NCI-H2171 treated with DMSO at 0.1 percent for 48 hours (cell line): ENCODE data around the gene FAM20A.

ENCODE experiments used
- DNase-seq: peaks from one replicate; lab custom pipeline; 2025; lab: John Stamatoyannopoulos, UW

The FAM20A gene

DNA sequence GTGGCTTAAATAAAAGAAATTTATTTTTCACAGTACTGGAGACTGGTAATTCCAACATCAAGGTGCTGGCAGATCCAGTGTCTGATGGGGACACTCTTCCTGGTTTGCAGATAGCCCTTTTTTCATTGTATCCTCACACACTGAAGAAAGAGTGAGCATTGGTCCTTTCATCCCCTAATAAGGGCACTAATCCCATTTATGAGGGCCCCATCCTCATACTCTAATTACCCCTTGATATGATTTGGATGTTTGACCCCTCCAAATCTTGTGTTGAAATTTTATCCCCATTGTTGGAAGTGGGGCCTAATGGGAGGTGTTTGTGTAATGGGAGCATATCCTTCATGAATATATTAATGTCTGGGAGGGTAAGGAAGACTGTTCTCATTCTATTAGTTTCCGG lies 9.4 kb upstream of the FAM20A start:
- DNase-seq, result no peak

DNA sequence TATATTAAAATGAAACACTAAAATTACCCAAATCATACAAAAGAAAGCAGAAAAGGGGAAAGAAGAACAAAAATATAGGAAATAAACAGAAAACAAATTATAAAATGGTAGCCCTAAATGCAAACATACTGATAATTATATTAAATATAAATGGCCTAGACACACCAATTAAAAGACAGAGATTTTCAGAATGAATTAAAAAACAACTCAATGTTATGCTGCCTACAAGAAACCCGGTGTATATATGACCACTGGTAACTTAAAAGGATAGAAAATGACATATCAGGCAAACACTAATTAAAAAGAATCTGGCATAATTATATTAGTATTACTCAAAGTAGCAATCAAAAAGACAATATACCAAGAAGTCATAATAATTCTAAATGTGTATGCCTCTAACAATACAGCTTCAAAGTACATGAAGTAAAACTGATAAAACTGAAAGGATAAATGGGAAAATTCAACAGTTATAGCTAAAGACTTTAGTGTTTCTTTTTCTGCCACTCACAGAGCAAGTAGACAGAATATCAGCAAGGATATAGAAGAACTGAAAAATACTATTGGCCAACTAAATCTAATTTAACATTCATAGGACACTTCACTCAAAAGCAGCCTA lies 7.5 kb upstream of the FAM20A start:
- no peak for DNase-seq

DNA sequence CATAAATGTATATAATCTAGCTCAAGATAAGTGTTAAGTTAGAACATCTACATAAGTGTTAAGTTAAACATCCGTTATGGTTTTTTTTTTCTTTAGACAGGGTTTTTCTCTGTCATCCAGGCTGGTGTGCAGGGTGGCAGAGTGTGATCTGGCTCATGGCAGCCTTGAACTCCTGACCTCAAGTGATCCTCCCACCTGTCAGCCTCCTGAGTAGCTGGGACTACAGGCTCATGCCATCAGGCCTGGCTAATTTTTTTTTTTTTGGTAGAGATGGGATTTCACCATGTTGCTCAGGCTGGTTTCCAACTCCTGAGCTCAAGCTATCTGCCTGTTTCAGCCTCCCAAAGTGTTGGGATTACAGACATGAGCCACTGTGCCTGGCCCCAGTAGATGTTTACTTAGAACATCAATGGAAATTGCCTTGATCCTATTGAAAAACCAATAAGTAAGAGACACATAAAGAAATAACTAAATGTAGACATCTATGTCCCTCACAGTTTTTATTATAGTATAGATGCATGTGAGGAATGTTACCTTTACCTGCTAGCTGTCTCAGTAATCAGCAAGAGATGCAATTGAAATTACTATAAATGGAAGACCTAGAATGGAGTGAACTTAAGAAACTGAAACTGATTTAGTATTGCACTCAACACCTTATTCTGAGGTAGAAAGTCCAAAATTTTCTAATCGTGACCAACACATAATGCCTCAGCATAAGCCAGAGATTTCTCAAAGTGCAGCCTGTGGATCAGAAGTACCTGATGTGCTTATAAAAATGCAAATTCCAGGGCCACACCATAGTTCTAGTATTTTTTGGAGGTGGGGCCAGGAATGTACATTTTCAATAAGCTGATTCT lies 5.5 kb upstream of the FAM20A start:
- no peak for DNase-seq

- no peak for DNase-seq
Observed at GRCh38 chr17:68605914-68606313, 4.7 kb upstream of the FAM20A start.

GRCh38 chr17:68603656-68604055 lies 2.5 kb upstream of the FAM20A start:
- DNase-seq, result no peak

DNA sequence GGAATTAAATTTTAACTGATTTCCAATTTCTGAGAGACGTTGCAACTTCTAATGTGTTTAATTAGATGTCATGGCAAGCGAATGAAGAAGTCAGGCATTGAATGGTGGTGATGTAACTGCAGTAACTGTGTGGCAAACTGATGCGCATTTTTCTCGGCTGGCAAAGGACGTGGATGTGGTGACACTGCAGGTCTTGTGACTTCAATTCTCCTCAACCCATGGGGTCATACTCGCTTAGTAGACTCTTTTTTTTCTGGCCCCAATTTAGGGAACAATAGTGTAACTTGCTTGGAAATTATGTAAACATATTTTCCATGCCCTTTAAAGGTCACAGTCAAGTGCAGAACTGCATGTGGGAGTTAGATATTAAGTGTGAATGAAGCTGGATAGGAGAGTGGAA lies 1.9 kb upstream of the FAM20A start:
- DNase-seq, result no peak

GRCh38 chr17:68602289-68602688 lies 1.1 kb upstream of the FAM20A start:
- DNase-seq, result no peak

GRCh38 chr17:68601565-68602288 lies 560 bp upstream of the FAM20A start:
- no peak for DNase-seq

- peak; percentile 24 for DNase-seq
Observed at GRCh38 chr17:68600067-68600930, 868 bp downstream of the FAM20A start.

- no peak for DNase-seq
Observed at GRCh38 chr17:68599552-68600066, 1.6 kb downstream of the FAM20A start.

GRCh38 chr17:68599091-68599490 lies 2.1 kb downstream of the FAM20A start:
- DNase-seq, result no peak

GRCh38 chr17:68598545-68598961 lies 2.6 kb downstream of the FAM20A start:
- no peak for DNase-seq

DNA sequence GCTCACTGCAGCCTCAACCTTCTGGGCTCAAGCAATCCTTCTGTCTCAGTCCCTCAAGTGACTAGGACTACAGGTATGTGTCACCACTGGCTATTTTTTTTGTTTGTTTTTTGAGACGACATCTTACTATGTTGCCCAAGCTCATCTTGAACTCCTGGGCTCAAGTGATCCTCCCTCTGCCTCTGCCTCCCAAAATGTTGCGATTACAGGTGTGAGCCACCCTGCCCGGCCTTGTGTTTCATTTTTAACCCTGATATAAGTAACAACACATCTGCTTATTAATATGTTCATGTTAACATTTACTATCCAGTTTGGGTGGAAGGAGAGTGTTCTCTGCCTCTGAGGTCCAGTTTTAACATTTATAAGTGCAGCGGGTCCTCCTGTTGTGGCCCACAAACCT lies 3.1 kb downstream of the FAM20A start:
- DNase-seq, result no peak

DNA sequence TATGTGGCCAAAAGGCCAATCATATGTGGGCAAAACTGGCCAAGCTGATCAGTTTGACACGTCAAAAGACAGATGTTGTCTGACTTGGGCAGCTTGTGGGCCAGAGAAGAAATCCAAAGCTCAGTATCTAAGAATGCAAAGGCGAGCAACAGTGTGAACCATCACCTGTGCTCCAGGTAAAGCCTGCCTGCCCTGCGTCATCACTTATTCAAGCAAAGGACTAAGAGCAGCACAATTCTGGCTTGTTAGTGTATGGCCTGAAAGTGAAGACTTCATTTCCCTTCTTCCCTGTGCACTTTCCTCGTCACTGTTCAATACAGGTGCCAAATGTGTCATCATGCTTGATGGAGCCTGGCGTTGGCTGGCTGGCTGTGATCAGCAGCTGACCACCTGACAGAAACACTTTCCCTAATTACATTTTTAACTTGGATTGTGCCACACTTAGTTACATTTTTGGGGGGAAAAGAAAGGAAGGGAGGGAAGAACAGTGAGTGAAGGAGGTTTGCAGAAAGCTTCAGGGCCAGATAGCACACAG lies 4.7 kb downstream of the FAM20A start:
- DNase-seq, result no peak

GRCh38 chr17:68595986-68596385 lies 5.2 kb downstream of the FAM20A start:
- no peak for DNase-seq

DNA sequence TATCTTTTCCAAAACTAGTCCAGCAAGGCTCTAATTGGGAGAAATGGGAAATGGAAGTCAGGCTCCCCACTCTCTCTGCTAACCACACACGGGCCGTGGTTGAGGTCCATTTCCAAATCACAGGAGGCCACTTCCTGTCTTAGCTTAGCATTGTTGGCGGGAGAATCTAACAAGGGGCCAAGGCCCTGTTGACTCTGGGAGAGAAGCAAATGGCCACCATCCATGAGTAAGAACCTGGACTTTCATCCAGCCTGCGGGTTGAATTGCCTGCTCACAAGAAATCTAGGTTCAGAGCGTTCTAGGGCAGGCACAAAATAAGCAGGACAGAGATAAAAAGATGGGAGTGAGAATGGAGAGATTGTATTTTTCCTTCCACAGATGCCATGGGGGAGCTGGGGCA lies 5.7 kb downstream of the FAM20A start:
- no peak for DNase-seq

- no peak for DNase-seq
Observed at GRCh38 chr17:68594552-68594951, 6.6 kb downstream of the FAM20A start.

- peak; percentile 78 for DNase-seq
Observed at GRCh38 chr17:68592682-68593641, 8.2 kb downstream of the FAM20A start.

DNA sequence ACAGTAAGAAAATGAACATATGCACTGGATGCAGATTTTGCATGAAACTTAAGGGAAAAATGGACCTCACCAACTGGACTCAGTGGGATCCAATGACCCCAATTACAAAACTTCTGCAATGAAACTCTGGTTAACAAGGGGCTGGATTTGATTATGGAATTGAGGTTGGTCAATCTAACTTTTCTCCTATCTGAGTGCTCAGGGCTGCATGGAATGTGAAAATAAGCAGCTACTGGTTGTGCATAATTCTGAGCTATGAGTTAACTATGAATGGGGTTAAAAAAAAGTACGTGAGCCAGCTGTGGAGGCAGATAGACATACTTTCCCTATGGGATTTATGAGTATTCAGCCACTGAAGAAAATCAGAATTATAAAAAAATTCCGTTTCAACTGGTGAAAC lies 9.2 kb downstream of the FAM20A start:
- DNase-seq, result no peak

- DNase-seq, result no peak
Observed at GRCh38 chr17:68591583-68591982, 9.6 kb downstream of the FAM20A start.
